Measurements from ENCODE around the gene CCDC80.
"Not testable (repeated sequence)": the region's sequence is repeated elsewhere in the genome, so short reads cannot be mapped to it uniquely, and the experiment has no call there.

The CCDC80 gene

DNA sequence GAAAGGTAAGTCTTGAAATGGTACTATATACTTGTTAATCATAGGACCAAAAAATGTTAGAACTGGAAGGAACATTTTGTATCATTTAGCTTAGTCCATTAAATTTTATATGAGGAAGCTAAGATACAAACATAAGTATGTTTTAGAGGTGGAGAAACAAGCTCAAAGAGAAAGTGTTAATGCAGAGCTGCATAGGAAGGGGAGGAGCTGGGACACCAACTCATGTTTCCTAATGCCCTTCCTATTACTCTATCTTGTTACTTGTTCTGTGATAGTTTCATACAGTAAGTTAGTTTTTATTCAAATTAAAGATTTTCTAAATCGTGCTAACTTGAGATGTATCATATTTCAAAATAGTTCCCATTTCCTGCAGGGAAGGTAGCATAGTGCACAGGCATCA, 71.7 kb downstream of the CCDC80 start:
- no peak overlapping the region for H3K4me3 ChIP-seq (replicated peaks; ENCODE audit: insufficient read depth, low read length)
- H3K27ac ChIP-seq (replicated peaks) = no peak overlapping the region
- TF ChIP-seq, protein P1, sequence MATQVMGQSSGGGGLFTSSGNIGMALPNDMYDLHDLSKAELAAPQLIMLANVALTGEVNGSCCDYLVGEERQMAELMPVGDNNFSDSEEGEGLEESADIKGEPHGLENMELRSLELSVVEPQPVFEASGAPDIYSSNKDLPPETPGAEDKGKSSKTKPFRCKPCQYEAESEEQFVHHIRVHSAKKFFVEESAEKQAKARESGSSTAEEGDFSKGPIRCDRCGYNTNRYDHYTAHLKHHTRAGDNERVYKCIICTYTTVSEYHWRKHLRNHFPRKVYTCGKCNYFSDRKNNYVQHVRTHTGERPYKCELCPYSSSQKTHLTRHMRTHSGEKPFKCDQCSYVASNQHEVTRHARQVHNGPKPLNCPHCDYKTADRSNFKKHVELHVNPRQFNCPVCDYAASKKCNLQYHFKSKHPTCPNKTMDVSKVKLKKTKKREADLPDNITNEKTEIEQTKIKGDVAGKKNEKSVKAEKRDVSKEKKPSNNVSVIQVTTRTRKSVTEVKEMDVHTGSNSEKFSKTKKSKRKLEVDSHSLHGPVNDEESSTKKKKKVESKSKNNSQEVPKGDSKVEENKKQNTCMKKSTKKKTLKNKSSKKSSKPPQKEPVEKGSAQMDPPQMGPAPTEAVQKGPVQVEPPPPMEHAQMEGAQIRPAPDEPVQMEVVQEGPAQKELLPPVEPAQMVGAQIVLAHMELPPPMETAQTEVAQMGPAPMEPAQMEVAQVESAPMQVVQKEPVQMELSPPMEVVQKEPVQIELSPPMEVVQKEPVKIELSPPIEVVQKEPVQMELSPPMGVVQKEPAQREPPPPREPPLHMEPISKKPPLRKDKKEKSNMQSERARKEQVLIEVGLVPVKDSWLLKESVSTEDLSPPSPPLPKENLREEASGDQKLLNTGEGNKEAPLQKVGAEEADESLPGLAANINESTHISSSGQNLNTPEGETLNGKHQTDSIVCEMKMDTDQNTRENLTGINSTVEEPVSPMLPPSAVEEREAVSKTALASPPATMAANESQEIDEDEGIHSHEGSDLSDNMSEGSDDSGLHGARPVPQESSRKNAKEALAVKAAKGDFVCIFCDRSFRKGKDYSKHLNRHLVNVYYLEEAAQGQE (IDR thresholded peaks at IDR 0.05; ENCODE audit: insufficient replicate concordance, low read depth) = no peak
- TF ChIP-seq CTCF (IDR thresholded peaks at IDR 0.05; ENCODE audit: insufficient read depth, low read length) (no peak), POLR2AphosphoS5 (IDR thresholded peaks at IDR 0.05; ENCODE audit: low read depth) (no peak), SPI1 (IDR thresholded peaks at IDR 0.05; ENCODE audit: borderline replicate concordance, low read depth) (no peak), GABPA (IDR thresholded peaks at IDR 0.05; ENCODE audit: low read depth) (no peak)
- DNase-seq (ENCODE audit: low read depth in 1 of 2, low spot score in 1 of 2) = no peak
- H3K27me3 ChIP-seq (ENCODE audit: insufficient read depth, poor library complexity, severe bottlenecking) = no peaks in the 10 kb centered on the region

DNA sequence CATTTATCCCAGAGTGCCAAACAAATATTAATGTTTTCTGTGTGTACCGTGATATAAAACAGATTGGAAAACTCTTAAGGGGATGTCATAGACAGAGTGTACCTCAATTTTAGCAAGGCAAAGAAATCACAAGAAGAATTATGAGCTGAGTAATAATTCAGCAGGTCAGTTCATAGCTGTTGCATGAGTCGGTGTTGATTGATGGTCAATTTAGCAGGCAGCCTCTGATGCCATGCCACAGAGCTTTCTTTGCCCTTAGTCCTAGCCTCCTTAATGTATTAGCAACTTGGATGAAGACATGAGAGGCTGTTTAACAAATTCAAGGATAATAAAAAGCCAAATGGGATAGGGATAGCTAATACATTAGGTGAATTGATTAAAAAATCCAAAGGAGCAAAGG, 72.3 kb downstream of the CCDC80 start:
- Histone ChIP-seq H3K27ac (replicated peaks) (no peak overlapping the region), H3K4me3 (replicated peaks; ENCODE audit: insufficient read depth, low read length) (no peak overlapping the region), H3K27me3 (ENCODE audit: insufficient read depth, poor library complexity, severe bottlenecking) (no peaks in the 10 kb centered on the region)
- no peak for TF ChIP-seq SPI1 (IDR thresholded peaks at IDR 0.05; ENCODE audit: borderline replicate concordance, low read depth)
- no peak for TF ChIP-seq GABPA (IDR thresholded peaks at IDR 0.05; ENCODE audit: low read depth)
- no peak for DNase-seq (ENCODE audit: low read depth in 1 of 2, low spot score in 1 of 2)

DNA sequence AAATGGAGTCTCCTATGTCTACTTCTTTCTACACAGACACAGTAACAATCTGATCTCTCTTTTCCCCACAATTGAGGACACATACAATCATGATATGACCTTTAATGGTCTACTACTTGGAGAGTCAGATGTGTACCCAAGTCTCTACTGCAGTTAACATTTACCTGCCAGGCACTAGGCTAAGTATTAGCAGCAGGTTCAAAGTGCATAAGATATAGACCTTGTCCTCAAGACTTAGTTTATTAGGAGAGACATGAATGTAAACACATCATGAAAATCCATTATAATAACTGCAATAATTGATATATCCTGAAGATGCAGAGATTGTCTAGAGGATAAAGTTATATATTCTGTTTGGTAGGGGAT, 76.0 kb downstream of the CCDC80 start:
- Histone ChIP-seq H3K27me3 (ENCODE audit: insufficient read depth, poor library complexity, severe bottlenecking) (no peaks in the 10 kb centered on the region), H3K4me3 (replicated peaks; ENCODE audit: insufficient read depth, low read length) (no peak overlapping the region), H3K27ac (replicated peaks) (no peak overlapping the region)
- no peak for DNase-seq (ENCODE audit: low read depth in 1 of 2, low spot score in 1 of 2)
- TF ChIP-seq POLR2AphosphoS5 (IDR thresholded peaks at IDR 0.05; ENCODE audit: low read depth) = no peak
- no peak for TF ChIP-seq SPI1 (IDR thresholded peaks at IDR 0.05; ENCODE audit: borderline replicate concordance, low read depth)
- TF ChIP-seq, protein P1 (IDR thresholded peaks at IDR 0.05; ENCODE audit: insufficient replicate concordance, low read depth) = no peak
- TF ChIP-seq GABPA (IDR thresholded peaks at IDR 0.05; ENCODE audit: low read depth) = no peak
- no peak for TF ChIP-seq CTCF (IDR thresholded peaks at IDR 0.05; ENCODE audit: insufficient read depth, low read length)

DNA sequence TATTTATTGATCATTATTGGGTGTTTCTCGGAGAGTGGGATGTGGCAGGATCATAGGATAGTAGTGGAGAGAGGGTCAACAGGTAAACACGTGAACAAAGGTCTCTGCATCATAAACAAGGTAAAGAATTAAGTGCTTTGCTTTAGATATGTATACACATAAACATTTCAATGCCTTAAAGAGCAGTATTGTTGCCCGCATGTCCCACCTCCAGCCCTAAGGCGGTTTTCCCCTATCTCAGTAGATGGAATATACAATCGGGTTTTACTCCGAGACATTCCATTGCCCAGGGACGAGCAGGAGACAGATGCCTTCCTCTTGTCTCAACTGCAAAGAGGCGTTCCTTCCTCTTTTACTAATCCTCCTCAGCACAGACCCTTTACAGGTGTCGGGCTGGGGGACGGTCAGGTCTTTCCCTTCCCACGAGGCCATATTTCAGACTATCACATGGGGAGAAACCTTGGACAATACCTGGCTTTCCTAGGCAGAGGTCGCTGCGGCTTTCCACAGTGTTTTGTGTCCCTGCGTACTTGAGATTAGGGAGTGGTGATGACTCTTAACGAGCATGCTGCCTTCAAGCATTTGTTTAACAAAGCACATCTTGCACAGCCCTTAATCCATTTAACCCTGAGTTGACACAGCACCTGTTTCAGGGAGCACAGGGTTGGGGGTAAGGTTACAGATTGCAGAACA, 76.5 kb downstream of the CCDC80 start:
- H3K4me3 ChIP-seq (replicated peaks; ENCODE audit: insufficient read depth, low read length); DNase-seq (ENCODE audit: low read depth in 1 of 2, low spot score in 1 of 2); H3K27me3 ChIP-seq (ENCODE audit: insufficient read depth, poor library complexity, severe bottlenecking); H3K27ac ChIP-seq (replicated peaks): not testable (repeated sequence)

All from HL-60 (cell line).